Stimulated activated CD8-positive, alpha-beta memory T cell treated with anti-CD3 and anti-CD28 coated beads, Interleukin-12 subunit alpha, Interleukin-12 subunit beta, amount 100 ng/mL, for 1 hour (primary cell): ENCODE results near the gene CMTM1.
A peak's percentile ranks its signal among the peaks of the same experiment; 100 is the strongest.
"Not testable (repeated sequence)": the region's sequence is repeated elsewhere in the genome, so short reads cannot be mapped to it uniquely, and the experiment has no call there.

Experiments used
- DNase-seq: peaks from one replicate; pipeline ENCODE4 v3.0.0-alpha.2; 2020; ENCODE audit warnings: low read depth

CMTM1 gene

DNA sequence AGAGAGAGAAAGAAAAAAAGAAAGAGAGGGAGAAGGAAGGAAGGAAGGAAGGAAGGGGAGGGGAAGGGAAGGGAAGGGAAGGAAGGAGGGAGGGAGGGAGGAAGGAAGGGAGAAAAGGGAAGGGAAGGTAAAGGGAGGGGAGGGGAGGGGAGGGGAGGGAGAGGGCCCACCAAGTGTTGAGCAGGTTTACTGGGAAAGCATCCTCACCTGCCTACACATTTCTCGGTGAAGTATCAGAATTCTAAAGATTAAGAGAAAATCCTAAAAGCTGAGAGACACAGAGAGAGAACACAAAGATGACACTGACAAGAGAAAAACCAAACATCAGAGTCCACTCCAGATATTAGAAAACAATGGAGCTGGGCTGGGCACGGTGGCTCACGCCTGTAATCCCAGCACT lies 26.0 kb downstream of the CMTM1 start:
- no peak for DNase-seq

DNA sequence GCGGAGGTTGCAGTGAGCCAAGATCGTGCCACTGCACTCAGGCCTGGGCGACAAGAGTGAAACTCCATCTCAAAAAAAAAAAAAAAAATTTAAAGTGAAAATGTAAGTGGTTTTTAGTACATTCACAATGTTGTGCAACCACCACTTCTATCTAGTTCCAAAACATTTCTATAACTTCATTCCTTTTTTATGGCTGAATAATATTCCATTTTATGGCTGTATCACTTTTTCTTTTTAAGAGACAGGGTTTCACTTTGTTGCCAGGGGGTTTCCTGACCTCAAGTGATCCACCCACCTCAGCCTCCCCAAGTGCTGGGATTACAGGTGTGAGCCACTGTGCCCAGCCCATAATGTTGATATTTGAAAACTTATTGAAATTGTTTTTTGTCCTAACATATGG lies 26.6 kb downstream of the CMTM1 start:
- no peak for DNase-seq

DNA sequence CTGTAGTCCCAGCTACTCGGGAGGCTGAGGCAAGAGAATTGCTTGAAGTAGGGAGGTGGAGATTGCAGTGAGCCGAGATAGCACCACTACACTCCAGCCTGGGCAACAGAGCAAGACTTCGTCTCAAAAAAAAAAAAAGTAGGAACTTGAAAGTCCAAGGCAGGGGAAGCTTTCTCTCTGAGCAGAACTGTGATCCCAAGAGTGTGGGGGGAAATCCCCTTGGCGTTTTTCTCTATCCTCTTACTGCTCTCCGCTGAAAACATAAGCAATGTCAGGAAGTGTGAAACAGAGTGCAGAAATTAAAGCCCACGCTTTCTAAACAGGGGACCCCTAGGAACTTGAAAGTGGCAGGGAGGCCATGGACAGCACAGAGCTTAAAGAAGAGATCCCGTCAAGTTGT lies 28.5 kb downstream of the CMTM1 start:
- no peak for DNase-seq

DNA sequence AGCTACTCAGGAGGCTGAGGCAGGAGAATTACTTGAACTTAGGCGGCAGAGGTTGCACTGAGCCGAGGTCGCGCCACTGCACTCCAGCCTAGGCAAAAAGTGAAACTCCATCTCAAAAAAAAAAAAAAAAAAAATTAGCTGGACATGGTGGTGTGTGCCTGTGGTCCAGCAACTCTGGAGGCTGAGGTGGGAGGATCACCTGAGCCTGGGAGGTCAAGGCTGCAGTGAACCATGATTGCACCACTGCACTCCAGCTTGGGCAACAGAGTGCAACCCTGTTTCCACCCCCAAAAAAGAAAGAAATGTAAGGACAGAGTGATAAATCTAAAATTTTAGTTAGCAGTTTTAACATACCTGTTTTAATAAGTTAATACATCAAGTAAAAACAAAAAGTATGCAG lies 30.3 kb downstream of the CMTM1 start:
- DNase-seq = not testable (repeated sequence)

DNA sequence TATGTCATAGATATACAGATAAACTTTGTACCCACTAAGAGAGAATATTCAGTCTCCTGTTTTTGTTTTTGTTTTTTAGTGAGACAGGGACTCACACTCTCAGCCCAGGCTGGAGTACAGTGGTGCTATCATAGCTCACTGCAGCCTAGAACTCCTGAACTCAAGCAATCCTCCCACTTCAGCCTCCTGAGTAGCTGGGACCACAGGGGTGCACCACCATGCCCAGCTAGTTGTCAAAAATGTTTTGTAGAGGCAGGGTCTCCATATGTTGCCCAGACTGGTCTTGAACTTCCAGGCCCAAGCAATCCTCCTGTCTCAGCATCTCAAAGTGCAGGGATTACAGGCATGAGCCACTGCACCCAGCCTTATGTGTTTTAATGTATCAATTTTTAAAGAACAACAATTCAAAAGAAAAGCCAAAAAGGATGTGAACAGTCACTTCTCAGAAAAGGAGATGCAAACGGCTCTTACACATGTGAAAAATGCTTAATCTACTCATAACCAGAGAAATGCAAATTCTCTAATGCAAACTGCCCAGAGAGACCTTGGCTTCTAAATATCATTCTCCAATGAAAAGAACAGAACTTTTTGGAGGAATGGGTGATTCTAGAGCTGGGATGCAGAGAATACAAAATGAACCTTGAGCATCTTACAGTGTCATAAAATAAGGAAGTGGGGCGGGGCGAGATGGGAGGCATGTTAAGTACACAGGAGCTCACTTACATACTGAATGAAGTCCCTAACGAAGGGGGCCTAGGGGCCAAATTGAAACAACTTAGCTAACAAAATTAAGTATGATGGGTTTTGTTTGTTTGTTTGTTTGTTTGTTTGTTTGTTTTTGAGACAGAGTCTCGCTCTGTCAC lies 31.0 kb downstream of the CMTM1 start:
- DNase-seq = no peak

DNA sequence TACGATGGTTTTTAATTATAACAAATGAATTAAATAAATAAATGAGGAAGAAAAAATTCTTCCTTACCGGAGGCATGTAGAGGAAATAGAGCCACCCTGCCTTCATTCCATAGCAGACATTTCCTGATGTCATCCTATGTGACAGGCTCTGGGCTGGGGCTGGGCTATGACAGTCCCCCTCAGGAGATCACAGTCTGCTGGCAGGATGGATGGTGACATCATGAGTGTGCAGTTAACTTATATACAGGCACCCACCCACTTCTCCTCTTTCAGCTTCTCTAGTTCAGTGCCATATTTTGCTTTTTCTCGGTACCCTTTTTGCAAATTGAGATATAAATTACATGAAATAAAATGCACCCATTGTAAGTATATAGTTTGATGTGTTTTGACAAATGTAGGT lies 31.9 kb downstream of the CMTM1 start:
- DNase-seq = no peak

DNA sequence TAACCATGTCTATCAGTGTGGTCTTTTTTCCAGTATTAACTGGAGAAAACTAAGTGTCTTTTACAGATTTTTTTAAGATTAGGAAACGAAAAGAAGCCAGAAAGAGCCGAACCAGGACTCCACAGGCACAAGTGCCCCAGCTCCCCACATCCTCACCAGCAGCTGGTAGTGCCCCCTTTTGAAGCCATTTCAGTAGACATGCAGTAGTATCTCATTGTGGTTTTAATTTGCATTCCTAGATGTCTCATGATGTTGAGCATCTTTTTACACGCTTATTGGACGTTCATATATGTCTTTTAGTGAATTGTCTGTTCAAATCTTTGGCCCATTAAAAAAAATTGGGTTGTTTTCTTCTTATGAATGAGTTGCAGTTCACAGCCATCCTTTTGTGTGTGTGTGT lies 33.5 kb downstream of the CMTM1 start:
- no peak for DNase-seq

DNA sequence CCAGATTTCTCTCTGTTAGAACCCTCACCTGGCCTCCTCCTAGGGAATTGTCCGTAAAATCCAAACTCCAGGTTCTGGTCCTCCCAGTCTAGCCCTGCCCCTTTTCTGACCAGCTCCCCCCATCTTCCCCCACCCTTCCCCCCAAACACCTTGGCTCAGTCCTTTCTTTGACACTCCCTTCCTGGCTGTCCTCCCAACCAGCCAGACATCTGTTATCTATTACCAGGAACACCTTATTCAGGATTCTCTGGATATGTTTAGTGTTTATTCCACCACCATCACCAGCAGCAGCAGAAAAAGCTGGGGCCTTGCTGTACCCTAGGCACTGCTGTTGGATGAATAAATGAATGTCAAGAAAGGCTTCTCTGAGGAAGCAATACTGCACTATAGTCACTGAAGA lies 34.2 kb downstream of the CMTM1 start:
- no peak for DNase-seq

DNA sequence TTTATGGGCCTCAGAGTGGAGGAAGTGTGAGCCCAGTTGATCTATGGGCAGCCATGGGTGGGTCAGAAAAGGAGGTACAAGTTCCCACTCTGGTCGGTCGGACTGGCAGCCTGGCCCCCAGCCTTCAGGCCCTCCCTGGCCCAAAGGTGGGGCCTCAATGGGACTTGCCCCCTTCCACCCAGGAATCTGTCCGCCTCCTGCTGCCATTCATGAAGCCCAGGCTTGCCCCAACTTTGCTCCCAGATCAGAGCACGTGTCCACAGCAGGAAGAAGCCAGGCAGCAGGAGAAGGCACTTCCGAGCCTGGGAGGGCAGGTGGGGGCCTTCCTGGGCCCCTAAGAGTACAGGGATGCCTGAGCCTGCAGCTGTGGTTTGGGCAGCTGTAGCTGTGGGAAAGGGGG lies 35.2 kb downstream of the CMTM1 start:
- DNase-seq = no peak

DNA sequence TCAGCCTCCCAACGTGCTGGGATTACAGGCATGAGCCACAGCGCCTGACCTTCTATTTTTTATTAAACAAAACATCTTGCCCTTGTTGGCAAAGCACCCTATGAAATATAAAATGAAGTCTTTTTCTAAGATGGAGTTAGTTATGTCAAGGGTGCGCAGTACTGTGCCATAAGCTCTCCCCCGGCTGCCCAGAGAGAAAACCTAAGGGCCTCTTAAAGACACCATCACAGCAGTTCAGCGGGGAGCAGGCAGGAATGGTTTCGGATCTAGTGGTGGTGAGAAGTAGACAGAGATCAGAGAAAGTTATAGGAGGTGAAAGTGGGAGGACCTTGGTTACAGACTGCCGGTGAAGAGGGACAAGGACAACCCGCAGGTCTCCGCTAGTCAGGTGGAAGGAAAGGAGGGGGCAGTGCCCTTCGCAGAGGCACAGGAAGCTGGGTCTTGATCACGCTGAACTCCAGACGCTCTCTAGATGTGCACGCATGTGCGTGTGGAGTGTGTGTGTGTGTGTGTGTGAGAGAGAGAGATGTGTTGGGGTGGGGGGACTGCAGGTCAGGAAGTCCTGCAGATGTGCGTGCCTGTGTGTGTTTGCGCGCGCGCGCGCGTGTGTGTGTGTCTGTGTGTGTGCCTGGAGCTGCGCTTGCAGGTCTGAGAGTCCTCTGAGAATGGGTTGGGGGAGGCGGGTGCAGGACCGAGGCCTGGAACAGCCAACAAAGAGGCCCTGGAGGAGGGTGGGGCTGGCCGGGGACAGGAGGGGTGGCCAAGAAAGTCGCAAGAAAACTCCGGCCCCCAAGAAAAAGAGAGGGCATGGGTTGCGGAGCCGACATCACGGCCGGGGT lies 37.5 kb downstream of the CMTM1 start:
- peak; percentile 54 for DNase-seq

DNA sequence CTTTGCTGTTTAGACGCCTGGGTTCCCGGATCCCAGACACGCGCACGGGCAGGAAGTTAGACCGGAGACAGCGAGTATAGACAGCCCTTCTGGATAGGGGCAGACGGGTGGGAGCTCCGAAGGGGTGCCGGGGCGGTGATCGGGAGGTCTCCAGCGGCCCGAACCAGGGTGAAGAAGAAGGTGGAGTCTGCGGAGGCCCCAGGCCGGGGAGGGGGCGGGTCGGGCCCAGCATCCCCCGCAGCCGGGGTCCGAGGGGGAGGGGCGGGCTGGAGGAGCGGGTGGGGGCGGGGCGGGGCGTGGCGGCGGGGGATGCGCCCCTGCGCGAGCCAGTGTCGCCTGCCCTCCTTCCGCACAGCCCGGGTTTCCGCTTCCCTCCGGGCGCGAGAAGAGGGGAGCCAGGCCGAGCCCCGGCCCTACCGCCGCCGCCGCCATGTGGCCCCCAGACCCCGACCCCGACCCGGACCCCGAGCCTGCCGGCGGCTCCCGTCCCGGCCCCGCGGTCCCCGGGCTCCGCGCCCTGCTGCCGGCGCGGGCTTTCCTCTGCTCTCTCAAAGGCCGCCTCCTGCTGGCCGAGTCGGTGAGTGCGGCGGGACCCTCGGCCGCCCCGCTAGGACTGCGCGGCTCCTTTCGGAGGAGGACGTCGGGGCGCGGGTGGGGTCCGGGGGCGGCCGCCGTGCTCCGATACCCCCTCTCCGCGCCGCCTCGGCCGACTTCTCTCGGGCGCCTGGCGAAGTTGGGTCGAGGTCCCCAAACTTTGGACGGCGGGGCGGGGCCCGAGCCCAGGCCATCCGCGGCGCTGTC lies 38.3 kb downstream of the CMTM1 start, which contains the start of gene CMTM3:
Gene CMTM3, plus strand, starts transcription at position 329 of the 801 bp plus-strand sequence. Its CDS starts 102 bp downstream, at position 431.
- peak; percentile 46 for DNase-seq

DNA sequence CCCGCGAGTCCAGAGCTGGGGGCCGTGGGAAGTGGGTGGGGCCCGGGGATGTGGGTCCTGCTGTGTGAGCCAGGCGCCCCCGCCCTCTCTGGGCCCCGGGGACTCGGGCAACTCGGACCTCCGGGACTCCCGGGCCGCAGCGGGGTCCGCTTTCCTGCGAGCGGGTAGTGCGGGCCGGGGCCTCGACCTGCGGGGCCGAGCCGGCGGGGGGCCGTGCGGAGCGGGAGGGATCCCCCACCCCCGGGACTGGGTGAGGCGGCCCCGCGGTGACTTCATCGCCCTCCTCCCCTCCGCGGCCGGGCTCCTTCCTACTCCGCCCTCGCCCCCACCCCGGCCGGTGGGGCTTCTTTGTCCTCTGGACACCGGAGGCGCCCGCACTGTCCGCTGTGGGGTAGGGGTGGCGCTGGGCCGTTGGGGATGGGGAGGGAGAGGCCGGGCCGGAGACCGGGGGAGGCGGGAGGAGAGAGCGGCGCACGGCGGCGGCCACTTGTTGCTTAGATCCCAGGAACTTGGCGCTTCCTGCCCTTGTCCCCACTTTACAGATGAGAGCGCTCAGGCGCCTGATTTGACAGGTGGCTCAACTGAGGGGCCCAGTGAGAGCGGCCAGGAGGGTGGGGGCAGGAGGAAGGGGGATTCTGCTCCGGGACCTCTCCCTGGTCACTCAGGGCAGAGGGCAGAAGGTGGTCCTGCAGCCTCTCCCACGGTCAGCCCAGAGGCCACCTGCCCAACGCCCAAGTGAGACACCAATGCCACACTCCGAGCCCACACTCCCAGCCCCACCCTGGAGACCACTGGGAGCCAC lies 39.1 kb downstream of the CMTM1 start:
- no peak for DNase-seq

DNA sequence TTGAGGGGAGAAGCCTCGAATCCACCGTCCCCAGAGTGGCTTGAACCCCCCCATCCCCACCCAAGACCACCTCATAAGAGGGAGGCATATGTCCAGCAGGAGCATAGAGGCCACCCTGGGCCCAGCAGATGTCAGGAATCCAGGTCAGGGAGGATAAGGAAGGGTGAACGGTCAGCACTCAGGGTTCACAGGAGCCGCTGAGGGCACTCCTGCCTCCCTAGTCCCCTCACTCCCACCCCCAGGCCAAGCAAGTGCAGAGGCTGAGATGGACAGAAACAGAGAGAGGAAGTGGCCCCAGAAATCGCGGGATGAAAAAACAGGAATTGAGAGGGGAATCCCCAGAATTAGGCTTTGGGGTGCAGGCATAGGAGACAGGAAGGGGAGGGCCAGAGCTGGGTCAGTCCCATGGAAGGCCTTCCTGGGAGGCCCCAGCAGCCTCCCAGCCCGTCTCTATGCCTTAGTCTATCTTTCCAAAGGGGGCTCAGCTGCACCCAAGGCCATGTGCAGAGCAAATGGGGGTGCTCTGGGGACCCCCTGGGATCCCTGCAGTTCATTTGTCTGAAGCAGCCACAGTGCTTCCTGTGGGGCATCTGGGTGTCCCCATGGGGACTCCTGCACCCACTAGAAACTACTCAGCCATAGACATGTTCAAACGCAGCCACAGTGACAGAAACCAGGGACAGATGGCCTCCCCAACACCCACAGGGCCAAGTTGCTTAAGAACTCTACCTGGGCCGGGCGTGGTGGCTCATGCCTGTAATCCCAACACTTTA lies 39.9 kb downstream of the CMTM1 start:
- no peak for DNase-seq

DNA sequence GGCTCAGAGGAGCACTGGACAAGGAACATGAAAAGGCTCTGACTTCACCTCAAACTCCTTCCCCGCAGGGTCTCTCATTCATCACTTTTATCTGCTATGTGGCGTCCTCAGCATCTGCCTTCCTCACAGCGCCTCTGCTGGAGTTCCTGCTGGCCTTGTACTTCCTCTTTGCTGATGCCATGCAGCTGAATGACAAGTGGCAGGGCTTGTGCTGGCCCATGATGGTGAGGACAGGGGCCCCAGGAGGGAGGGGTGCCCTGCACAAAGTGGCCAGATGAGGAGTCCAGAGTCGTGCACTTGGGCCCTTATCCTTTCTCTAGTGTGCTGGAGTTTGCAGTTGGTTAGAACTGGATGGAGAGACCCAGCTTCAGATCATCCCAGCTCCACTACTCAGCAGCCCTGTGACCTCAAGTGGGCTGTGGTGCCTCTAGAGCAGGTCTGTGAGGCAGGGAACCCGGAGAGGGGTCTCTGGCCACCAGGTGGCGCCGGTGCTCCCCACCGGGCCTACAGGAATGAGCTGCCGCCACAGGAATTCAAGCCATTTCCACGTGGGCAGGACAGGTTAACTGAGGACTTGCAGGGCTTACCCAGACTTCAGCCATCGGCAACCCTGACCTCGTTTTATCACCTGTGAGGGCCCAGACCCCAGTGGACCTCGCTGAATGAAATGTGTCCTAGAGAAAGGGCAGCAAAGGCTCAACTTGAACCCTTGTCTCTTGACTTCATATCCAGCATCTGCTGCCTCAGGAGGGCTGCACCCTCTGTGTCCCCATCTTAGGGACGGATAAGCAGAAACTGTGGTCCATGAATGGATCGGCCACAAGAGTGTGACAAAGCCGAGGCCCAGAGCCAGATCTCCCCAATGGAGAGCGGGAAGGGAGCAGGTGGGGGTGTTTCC lies 42.3 kb downstream of the CMTM1 start:
- peak; percentile 74 for DNase-seq

DNA sequence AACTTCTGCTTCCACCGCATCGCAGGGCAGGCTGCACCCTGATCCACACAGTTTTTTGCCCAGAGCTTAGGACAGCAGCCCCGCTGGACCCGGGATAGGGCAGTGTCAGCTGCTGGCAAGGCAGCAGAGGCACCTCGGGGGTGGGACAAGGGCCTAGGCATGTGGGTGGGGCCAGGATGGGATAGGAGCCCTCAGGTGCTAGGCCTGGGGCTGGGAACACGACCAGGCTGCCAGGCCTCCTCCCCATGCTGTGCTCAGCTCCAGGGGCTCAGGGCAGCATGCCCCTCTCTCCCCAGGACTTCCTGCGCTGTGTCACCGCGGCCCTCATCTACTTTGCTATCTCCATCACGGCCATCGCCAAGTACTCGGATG lies 42.9 kb downstream of the CMTM1 start:
- DNase-seq = no peak

DNA sequence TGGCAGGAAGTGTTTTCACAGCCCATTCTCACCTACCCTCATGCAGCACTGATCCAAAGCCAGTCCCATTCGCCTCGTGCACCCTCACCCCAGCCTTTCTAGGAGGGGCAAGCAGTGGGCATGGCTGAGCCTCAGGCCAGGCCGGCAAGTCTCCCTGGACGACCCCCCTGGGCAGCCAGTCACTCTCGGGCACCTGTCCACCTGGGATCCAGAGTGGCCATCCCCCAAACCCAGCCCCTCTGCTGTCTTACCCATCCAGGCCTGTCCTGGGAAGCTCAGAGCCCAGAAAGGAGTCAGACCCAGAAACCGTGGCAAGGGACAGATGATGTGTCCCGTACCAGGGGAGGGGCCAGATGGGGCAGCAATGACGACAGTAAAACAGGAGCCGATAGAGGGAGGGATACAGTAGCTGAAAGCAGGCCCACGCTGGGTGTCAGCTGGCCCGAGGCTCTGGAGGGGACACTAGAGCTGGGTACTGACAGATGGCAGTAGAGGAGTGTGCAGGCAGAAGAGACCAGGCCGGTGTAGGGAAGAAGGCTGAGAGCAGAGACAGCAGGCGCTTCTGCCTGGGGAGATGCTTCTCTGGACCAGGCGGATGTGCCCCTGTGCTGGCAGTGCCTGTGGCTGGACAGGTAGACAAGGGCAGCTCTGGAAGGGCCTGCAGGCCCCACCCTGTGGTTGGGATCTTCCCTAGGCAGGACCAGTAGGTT lies 44.0 kb downstream of the CMTM1 start:
- DNase-seq = no peak

DNA sequence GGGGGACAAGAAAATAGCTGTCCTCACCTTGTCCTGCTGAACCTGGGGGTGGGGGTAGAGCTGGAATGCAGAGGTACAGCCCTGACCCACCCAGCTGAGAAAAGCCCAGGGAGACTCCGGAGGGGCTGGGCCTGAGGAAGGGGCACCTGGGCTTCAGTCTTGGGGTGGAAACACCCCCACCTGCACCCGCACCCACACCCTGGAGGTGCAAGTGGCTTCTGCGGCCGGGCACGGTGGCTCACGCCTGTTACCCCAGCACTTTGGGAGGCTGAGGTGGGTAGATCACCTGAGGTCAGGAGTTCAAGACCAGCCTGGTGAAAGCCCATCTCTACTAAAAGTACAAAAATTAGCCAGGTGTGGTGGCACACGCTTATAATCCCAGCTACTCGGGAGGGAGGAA lies 45.7 kb downstream of the CMTM1 start:
- DNase-seq = not testable (repeated sequence)

DNA sequence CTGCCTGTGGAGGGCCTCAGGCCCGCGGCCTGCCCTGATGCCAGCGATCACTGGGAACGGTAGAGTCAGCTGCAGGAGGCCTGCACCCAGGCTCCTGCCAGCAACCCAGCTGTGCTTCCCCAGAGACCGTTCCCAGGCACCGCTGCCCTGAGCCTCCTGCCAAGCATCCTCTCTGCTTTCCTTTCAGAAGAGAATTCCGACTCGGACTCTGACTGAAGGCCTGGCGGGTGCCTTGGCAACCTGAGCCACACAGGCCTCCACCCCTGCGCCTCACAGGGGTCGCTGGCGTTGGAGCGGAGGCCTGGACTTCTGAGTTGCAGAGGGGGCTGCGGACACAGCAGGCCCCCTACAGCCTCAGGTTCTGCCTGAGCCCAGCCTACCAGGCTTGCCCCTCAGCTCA lies 46.2 kb downstream of the CMTM1 start:
- no peak for DNase-seq
